Hypothalamus (tissue), 51 donors: ENCODE data around the gene NFXL1.
"Not testable (repeated sequence)": the region's sequence is repeated elsewhere in the genome, so short reads cannot be mapped to it uniquely, and the experiment has no call there.

ENCODE experiments used
- DNase-seq, 51 donors: peaks; one replicate each; lab custom pipeline; 2025; lab: John Stamatoyannopoulos, UW

Gene NFXL1

GRCh38 chr4:47914220-47914925, at the start of gene NFXL1:
TSS of gene NFXL1 (minus strand) at chr4:47914583. CDS start at chr4:47914203, 380 bp downstream.
- peak; percentile 82 to 98 (median 96) for DNase-seq

GRCh38 chr4:47954677-47955076, 40.3 kb upstream of the NFXL1 start:
- no peak for DNase-seq

DNA sequence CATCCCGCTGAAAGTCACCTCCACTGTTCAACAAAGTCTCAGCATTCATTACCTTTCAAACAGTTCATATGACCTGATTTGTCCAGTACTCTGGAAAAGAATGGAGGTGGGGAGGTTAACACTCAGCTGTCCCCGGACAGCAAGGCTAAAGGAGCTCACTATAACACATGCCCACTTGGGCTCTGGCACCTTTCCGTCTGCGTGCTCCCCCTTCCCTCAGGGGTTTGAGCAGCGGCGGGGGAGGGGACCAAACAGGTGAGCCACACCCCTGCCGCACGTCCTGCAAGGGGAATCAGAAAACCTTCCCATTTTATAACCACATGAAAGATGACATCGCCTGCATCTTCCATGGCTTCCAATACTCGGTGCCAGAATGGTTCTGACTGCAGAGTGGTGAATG, 39.9 kb upstream of the NFXL1 start:
- no peak for DNase-seq

DNA sequence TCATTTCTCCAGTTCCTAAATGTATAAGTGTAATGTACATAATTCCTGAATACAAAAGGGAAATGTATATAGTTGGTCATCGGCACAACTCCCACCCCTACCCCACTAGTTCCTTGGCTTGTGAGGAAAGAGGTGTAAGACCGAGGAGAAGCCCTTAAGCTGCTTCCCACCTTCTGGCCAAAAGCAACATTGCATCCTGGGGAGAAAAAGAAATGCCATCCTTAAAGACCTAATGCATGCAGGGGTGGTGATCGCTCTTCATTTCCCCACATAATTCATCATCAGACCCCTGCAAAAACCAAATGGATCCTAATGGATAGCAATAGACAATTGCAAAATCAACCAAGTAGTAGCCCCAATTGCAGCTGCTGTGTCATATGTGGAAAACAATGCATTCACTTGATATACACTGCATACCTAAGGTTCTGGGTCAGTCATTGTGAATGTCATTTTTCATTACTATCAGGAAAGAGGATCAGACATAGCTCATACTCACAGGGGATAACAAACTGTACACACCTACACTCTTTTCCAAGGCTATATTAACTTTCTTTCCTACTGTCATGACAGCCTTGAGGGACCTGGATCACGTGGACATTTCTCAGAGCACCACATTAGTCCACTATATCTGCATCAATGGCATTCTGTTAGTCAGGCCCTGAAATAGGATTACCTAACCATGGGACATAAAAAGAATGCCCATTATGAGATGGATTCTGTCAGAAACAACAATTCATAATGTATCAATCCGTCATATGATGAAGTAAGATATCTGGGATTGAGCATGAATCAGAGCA, 31.7 kb upstream of the NFXL1 start:
- no peak for DNase-seq

- DNase-seq, result no peak
These were observed 27.9 kb upstream of the NFXL1 start for GRCh38 chr4:47942081-47942819.

GRCh38 chr4:47939456-47939855, 25.1 kb upstream of the NFXL1 start:
- DNase-seq, result no peak

DNA sequence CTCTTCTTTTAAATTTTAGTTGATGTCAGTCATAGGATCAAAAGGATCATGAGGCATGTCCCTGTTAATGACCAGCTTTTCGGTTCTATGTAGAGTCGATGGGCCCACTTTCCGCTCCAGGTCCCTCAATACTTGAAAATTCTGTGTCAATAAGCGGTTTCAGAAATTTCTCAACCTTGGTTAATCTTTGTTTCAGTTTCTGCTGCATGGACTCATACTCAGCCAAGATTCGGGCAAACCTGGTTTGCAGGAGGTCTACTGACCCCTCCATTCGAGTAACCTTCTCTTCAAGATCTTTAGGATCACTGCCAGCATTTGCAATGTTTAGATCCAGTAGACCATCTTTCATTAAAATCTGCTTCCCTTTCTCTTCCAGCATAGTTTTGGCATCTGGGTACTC, 22.0 kb upstream of the NFXL1 start:
- no peak for DNase-seq

DNA sequence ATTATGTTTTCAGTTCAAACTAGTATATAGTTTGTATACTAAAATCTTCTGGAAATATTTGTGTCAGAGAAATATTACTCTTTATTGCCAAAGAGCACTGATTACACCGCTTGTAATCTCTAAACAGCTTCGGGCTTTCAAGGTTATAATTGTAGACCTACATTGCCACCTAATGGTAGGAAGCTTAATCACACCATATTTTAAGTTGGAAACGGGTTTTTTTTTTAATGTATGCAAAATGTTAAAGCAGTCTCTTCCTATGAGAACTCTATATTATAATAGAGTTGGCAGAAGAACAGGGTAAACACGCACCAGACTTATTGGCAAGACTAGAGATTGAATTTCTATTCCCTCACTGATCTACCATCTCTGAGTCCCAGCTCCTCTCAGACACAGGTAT, 19.5 kb upstream of the NFXL1 start:
- peak in 1 of 51 donors; percentile 17 for DNase-seq

DNA sequence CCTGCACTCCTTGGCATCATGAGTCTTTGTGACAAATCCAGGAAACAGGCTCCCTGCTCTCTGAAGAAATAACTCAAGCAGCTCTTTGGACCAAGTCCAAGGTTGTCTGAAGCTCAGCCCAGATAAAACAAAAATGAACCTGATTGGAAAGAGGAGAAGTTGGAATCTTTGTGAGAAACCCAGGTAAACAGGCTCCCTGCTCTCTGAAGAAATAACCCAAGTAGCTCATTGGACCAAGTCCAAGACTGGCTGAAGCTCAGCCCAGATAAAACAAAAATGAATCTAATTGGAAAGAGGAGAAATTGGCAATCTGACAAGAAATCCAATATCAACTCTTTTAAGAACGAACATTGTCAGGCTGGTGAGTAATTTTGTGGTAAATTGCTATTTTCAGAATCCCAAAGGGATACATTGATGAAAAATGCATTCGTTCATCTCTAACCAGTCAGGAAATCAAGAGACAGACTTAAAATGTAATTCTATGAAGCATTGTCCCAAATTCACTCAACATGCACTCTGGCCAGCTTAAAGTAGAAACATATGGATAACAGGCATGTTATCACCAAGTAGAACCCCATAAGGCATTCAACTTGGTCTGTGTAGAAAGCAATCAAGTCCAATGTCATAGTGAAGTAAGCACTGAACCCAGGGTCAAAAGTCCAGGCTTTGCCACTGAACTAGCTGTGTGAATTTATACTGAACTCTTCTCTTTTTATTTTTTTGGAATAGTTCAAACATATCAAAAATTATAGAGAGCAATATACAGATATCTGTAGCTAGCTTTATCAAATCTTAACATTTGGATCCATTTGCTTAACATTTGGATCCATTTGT, 16.8 kb upstream of the NFXL1 start:
- no peak for DNase-seq

DNA sequence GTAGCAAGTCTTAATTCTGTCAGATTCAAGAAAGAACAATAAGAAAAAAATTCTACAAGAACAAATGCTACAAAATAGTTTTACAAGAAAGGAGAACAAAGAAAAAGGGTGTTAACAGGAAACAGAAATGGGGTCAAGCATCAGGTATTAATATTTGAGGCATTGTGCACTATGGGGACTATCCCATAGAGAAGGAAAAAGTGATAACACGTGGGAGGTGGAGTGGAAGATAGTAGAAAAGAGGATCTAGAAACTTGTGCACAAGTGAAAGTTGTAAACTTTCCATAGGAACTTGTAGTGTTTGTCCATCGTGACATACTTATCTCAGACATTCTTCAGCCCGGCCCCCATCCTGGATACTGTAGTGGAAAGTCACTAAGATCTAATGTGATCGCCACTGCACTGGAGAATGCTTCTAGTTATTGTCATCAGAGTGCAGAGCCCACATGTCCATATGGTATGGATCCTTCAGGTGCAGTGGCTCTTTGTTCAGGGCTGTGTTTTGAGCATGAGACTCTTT, 15.4 kb upstream of the NFXL1 start:
- DNase-seq, result no peak

GRCh38 chr4:47926667-47927258, 12.4 kb upstream of the NFXL1 start:
- DNase-seq, result peak in 38 of 51 donors; percentile 0 to 54 (median 18)

GRCh38 chr4:47923261-47923608, 8.9 kb upstream of the NFXL1 start:
- DNase-seq, result not testable (repeated sequence)

- DNase-seq, result not testable (repeated sequence)
These were observed 8.3 kb upstream of the NFXL1 start for GRCh38 chr4:47922436-47923260.

DNA sequence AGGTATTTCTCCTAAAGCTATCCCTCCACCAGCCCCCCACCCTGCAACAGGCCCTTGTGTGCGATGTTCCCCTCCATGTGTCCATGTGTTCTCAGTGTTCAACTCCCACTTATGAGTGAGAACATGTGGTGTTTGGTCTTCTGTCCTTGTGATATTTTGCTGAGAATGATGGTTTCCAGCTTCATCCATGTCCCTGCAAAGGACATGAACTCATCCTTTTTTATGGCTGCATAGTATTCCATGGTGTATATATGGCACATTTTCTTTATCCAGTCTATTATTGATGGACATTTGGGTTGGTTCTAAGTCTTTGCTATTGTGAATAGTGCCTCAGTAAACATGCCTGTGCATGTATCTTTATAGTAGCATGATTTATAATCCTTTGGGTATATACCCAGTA, 2.8 kb upstream of the NFXL1 start:
- DNase-seq, result not testable (repeated sequence)

GRCh38 chr4:47915378-47915777, 995 bp upstream of the NFXL1 start:
- no peak for DNase-seq

DNA sequence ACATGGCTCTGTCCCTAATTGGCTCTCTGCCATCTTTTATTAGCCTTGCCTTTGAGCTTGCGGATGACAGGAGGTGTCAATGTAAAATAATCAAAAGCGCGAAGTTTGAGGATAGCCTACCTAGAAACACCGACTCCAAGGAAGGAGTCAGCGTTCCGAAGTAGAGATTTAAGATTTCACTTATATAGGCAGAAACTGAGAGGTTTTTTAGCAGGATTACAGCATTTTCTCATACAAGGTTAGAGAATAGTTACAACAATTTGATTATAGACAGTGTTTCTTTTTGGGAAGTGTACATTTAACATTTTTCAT, 499 bp upstream of the NFXL1 start:
- no peak for DNase-seq

DNA sequence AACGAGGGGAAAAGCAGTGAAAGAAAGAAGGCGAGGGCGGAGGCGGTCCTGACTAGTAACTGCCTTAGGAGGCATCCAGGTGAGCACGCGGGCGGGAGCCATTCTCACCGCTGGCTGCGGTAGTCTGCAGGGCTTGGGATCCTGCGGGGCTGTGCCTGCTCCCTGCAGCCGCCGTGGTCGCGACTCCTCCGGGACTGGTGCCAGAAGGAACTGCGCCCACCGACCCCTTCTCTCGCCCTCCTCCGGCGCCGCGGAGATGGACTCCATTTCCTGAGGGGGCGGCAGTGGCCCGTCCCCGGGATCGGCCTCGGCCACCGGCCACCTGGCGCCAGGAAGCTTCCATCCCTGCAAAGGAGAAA, 543 bp downstream of the NFXL1 start:
- DNase-seq, result peak in 34 of 51 donors; percentile 3 to 62 (median 32)

DNA sequence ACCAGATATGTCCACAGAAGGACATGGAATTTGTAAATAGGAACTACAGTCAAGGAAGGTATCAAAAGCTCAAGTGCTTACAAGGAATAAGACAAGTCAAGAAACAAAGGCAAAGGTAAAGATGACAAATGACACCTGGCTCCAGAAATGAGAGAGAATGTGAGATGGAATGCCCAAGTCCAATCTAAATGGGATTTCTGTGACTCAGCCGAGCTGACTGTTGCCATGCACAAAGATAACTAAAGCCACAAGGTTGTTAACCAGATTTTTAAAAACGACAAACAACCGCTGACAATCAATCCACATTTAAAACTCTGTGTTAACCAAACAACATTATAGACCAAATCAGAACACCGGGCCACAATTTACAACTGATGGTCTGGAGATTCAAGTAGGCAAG, 1.1 kb downstream of the NFXL1 start:
- DNase-seq, result peak in 1 of 51 donors; percentile 33

DNA sequence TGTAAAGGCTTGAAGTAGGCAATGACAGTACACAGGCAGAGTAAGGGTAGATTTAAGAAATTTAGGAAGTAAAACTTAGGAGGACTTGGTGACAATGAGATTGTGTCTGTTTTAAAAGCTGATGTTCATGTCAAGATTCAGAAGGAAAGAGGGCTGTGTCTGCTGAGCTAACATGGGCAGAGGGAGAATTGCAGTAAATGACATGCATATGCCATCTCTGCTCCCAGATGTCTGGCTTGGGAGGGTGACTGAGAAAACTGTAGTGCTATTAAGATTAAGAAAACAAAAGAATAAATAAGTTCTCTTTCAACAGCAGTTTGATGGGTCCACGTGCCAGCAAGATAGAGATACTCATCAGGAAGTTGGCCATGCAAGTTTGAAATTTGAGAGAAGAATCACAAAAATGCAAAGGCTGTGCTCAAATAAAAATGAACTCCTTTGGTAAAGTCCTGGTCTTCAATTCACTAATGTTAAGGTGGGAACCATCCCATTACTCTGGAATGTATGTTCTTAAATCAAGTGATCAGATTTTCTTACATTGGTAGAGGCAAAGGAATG, 7.2 kb downstream of the NFXL1 start:
- no peak for DNase-seq
